Activated CD4-positive, alpha-beta T cell treated with anti-CD3 and anti-CD28 coated beads, Interleukin-2, amount 50 U/mL, for 48 hours (primary cell): ENCODE measurements around the gene UNC13A.
A peak's percentile ranks its signal among the peaks of the same experiment; 100 is the strongest.

Source experiments
- DNase-seq, 2 experiments: peaks; one replicate each; pipeline ENCODE4 v3.0.0-alpha.2; 2020

Gene UNC13A

GRCh38 chr19:17703824-17704463 is 15.8 kb upstream of the UNC13A start:
- peak; percentile 82 to 85 for DNase-seq

- DNase-seq, result no peak
Measured at GRCh38 chr19:17695198-17695597, 7.0 kb upstream of the UNC13A start.

GRCh38 chr19:17692566-17692965 is 4.4 kb upstream of the UNC13A start:
- DNase-seq, result no peak

GRCh38 chr19:17688853-17689595 is 870 bp upstream of the UNC13A start:
- DNase-seq, result no peak

- no peak for DNase-seq
Measured at GRCh38 chr19:17687141-17687856, 855 bp downstream of the UNC13A start.

GRCh38 chr19:17686592-17687024 is 1.5 kb downstream of the UNC13A start:
- DNase-seq, result no peak

GRCh38 chr19:17686023-17686521 is 2.1 kb downstream of the UNC13A start:
- DNase-seq, result no peak

GRCh38 chr19:17685451-17686022 is 2.6 kb downstream of the UNC13A start:
- no peak for DNase-seq

GRCh38 chr19:17684256-17684655 is 3.9 kb downstream of the UNC13A start:
- no peak for DNase-seq

- no peak for DNase-seq
Measured at GRCh38 chr19:17683078-17683477, 5.1 kb downstream of the UNC13A start.

GRCh38 chr19:17682273-17682672 is 5.9 kb downstream of the UNC13A start:
- DNase-seq, result no peak

- peak; percentile 30 to 48 for DNase-seq
Measured at GRCh38 chr19:17681505-17682125, 6.5 kb downstream of the UNC13A start.

- DNase-seq, result peak; percentile 41 to 49
Measured at GRCh38 chr19:17680230-17680722, 7.9 kb downstream of the UNC13A start.

GRCh38 chr19:17679526-17680229 is 8.5 kb downstream of the UNC13A start:
- no peak for DNase-seq

GRCh38 chr19:17678836-17679235 is 9.3 kb downstream of the UNC13A start:
- DNase-seq, result no peak

- DNase-seq, result peak in 1 of 2 experiments; percentile 16
Measured at GRCh38 chr19:17677002-17677401, 11.2 kb downstream of the UNC13A start.

GRCh38 chr19:17676295-17676694 is 11.9 kb downstream of the UNC13A start:
- no peak for DNase-seq

- DNase-seq, result no peak
Measured at GRCh38 chr19:17673937-17674799, 14.0 kb downstream of the UNC13A start.

- peak; percentile 40 to 45 for DNase-seq
Measured at GRCh38 chr19:17671906-17672305, 16.2 kb downstream of the UNC13A start.

- no peak for DNase-seq
Measured at GRCh38 chr19:17669419-17669818, 18.7 kb downstream of the UNC13A start.

- no peak for DNase-seq
Measured at GRCh38 chr19:17665058-17665457, 23.1 kb downstream of the UNC13A start.
